Sciatic nerve (tissue), 2 donors: ENCODE data around the gene PCBP3. TPM values are rescaled to one million over a fixed set of nuclear protein-coding genes. Genes with fewer than 3 reads are reported as not detected.
"Not testable (repeated sequence)": the region's sequence is repeated elsewhere in the genome, so short reads cannot be mapped to it uniquely, and the experiment has no call there.

ENCODE experiments used
- ATAC-seq: fragments of 200-7000 bp; cut with Tn5 transposase; one replicate; pipeline ENCODE4 v1.9.1; 2020; ENCODE audit warnings: mild to moderate bottlenecking, moderate library complexity
- DNase-seq: peaks from one replicate; pipeline ENCODE4 v3.0.0-alpha.2; 2020; ENCODE audit warnings: low spot score
- intact Hi-C: fragments of 100-400 bp; cut with DNase I; formaldehyde crosslinking; loops from one replicate; pipeline ENCODE4 v1.14.2; 2022
- total RNA-seq: library from RNA; stranded (reverse); fragmentation: NEBNext Ultra II Directional; extraction: Animal tissue kit (Norgen Biotek cat#: 25700); gene quantifications from one replicate; pipeline ENCODE4 v1.2.1, GENCODE V29; 2021
- donor health status: DM: no; HTN: no; CAD: no.
- donor health status: DM: no; HTN: no; CAD: no.

The PCBP3 gene
- total RNA-seq, 1 donor from 2014 or later = 14.1 TPM

DNA sequence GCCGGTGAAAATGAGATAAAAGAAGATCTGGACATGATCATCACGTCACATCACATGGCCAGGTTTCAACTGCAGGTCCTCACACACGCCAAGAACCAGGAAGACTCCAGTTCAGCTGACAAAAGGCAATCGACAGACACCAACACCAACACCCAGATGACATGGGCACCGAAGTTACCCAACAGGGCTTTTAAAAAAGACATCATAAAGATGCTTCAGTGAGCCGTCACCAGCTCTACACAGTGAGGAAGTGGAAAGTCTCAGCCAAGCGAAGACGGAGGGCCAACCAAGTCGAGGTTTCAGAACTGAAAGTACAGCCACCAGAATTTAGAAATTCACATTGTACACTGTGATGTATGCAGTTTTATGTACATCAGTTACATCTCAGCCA, 183.8 kb downstream of the PCBP3 start:
- intact Hi-C loops = no loop called here
- no peak for DNase-seq

DNA sequence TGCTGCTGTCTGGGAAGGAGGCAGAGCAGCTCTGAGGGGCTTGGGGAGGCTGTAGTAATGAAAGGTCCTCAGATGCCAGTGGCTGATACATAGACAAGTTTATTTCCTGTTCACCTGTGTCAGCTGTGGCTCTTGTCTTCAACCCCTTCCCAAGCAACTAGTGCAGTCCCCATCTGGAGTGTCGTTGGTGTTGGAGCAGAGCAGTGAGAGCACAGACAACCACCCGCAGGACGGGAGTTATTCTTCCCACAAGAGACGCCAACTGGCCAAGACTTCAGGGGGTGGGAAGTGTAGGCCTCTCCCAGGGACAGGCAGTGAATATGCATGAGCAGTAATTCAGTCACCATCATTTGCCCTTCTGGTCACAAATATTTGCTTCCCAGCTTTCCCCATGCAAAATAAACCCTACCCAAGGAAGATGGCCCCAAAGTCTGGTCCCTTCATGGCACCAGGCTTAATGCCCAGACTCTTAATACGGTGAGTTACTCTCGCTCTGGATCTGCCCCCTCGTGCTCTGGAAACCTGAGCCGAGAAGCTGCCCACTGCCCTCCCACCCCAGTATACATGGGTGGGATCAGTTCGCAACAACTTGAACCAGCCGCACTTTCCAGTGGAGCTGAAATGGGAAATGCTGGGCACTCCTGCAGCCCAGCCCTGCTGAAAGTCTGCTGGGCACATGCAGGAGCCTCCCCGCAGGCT, 184.5 kb downstream of the PCBP3 start:
- no peak for DNase-seq
- intact Hi-C loops = no loop called here

More for the DNA sequence above, 183.8 kb downstream of the PCBP3 start:
- no peak for ATAC-seq

DNA sequence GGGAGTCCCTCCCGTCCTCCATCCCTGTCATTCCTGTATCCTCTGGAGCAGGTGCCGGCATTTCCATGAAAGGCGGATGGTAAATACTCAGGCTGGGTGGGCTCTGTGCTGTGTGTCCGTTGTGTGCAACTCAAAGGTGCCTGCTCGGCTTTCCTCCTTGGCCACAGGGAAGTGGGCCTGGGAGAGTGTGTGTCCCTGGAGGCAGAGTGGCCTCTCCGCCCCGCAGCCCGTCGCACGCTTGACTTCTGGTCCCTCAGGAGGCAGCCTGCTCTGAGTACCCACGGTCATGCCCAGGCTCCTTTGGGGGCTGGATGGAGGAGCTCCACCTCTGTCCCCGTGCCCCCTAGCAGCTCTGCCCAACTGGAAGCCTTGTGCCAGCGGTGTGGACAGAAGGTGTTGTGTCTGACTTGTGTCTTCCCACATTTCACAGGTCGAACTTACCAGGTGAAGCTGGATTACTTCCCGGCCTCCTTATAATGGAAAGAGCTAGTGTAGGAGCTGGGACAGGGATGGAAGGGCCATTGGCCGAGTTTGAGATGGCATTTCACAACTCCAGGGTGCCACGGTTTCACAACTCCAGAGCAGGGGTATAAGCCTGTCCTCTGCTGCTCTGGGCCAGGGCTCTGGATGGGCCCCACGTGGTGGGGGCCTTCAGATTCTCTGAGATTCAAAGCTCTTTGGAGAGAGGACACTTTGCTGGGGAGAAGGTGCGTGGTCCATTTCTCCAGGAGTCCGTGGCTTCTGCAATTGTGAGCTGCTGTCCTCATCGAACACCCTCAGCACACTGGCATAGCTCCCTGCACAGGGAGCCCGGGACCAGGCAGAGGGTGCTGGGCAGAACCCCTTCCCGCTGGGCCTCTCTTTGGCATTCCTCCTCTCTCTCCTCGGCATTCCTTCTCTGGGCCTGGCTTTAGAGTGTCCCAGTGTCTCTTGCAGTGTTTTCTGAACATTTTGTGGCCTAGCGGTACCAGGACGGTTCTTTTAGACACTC, 185.3 kb downstream of the PCBP3 start:
- intact Hi-C loops = no loop called here
- DNase-seq (no peak), ATAC-seq (no peak)

More for the DNA sequence above, 184.5 kb downstream of the PCBP3 start:
- ATAC-seq = no peak

DNA sequence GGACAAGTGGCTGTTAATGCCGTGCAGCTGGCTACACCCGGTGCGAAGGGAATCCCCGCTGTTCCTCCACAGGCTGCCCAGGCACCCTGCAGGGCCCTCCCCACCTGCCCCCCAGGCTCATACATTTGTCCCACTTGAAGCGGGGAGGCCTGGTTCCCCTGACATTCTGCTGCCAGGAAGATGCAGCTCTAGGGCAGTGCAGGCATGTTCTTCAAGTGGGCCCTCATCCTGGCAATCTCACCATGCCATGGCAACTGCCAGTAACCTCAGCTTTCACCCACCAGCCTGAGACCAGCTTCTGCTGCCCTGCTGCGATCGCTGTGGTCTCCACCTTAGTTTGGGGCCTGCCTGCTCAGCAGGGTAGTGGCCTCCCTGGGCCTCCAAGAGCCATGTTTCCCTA, 186.1 kb downstream of the PCBP3 start:
- intact Hi-C loops = no loop called here
- DNase-seq (no peak), ATAC-seq (no peak)

DNA sequence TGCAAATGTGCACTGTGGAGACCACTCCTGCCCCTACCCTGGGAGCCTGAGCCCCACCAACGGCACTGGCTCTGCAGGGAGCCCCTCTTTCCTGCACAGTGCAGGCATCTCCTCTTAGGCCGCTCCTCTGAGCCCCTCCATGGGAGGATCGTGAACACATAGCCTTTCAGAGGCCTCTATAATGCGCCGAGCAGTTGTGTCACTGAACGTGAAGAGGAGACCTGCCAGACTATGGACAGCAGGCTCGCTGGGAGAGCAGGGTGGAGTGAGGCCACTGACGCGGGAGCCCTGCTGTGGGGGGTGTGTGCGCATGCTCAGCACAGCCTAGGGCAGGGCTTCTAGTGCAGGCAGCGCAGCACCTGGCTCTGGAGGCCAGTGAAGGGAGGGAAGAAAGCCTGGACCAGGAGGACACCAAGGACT, 186.7 kb downstream of the PCBP3 start:
- DNase-seq = no peak

DNA sequence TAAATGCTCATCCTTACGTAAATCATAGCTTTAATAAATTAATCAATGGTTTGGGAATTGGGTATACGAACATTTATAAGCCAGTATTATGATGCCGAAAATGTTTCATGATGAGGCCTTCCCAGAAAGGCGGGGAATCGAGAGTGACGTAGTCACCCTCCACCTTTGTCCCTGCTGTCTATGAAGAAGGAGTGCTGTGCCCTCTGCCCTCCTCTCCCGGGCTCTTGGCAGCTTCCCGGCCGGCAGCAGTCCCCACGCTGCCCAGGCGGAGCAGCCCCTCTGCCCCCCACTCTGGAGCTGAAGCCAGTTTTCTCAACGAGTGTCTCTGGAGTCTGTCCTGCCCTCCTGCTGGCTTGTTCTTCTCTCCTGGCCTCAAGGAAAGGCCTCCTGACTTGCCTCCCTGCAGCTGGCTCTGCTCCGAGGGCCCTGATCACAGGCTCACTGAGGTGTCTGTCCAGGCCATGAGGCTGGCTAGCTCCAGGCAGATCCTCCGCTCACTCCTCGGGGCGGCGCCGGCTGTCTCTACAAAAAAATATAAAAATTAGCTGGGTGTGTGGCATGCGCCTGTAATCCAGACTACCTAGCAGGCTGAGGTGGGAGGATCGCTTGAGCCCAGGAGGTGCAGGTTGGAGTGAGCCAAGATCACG, 187.3 kb downstream of the PCBP3 start:
- no peak for DNase-seq
- ATAC-seq = no peak

More for the DNA sequence above, 186.7 kb downstream of the PCBP3 start:
- intact Hi-C loops = no loop called here
- ATAC-seq = peak; percentile 23

DNA sequence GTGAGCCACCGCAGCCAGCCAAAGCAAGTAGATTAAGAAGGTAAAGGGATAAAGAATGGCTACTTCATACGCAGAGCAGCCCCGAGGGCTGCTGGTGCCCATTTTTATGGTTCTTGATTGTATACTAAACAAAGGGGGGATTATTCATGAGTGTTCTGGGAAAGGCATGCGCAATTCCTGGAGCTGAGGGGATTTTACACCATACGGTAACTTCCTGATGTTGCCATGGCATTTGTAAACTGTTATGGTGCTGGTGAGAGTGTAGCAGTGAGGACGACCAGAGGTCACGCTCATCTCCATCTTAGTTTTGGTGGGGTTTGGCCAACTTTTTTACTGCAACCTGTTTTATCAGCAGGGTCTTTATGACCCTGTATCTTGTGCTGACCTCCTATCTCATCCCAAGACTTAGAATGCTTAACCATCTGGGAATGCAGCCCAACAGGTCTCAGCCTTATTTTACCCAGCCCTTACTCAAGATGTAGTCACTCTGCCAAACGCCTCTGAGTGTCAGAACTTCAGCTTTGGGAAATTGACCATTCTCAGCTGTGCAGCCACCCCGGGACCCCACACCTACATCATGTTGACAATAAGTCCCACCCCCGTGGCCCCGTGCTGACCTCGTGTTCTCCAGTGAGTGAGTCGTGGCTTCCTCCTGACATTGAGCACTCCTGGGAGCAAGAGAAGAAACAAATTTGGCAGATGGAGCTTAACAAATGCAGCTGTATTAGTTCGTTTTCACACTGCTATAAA, 188.6 kb downstream of the PCBP3 start:
- DNase-seq (no peak), ATAC-seq (no peak)
- intact Hi-C loops = no loop called here

More for the DNA sequence above, 187.3 kb downstream of the PCBP3 start:
- intact Hi-C loops = no loop called here

DNA sequence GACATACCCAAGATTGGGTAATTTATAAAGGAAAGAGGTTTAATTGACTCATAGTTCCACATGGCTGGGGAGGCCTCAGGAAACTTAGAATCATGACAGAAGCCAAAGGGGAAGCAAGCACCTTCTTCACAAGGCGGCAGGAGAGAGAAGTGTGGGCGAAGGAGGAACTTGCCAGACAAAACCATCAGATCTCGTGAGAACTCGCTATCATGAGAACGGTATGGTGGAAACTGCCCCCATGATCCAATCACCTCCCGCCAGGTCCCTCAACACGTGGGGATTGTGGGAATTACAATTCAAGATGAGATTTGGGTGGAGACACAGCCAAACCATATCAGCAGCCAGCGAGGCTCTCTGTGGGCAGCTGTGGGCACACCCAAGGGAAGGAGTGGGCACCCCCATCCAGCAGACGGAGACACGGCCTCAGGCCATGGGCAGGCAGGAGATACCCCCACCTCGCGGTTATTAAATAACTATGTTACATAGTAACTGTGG, 189.3 kb downstream of the PCBP3 start:
- DNase-seq, intact Hi-C loops, ATAC-seq: not testable (repeated sequence)

DNA sequence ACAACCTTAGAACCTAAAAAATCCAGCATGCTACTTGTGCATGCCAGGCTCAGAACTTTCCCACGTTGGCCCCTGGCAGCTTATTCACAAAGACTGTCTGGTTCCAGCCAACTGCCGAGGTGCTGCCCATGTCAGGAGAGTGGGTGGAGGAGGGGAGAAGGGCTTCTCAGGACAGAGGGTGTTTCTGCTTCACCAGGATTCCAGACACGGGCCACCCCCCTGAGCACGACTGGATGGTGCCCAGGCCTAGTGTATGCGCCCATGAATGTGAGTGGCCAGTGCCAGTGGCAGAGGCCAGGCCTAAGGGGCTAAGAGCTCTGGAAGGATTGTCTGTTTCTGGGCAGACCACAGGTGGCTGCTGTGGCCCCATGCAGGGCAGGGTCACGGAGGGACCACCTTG, 189.9 kb downstream of the PCBP3 start:
- intact Hi-C loops = no loop called here
- DNase-seq = no peak
- no peak for ATAC-seq

DNA sequence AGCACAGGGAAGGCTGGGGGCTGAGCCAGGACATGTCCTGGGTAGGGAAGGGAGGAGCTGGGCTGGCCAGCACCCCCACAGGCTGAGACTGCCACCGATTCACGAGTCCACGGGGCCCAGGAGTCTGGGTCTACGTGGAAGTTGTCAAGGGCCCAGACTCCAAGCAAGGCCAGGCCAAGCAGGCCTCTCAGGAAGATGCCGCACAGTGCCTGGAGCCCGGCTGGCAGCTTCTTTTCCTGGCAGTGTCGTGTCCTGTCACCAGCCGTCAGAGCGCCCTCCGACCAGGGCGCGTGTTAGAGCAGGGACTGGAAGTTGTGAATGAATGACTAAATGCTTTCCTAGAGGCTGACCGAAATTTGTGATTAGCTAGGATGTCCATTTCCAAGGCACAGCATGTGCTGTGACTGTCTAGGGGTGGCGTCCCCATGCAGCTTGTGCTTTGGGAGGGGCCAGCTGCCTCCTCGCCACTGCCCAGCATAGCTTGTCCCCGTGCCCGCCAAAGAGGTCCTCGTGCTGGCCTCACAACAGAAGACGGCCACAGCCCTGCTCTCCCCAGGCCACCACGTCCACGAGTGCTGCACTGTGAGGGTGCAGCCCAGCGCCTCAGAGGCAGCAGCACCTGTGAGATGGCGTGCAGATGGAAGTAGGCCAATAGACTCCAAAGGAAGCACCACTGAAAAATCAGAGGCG, 190.6 kb downstream of the PCBP3 start:
- no peak for DNase-seq
- intact Hi-C loops = no loop called here
- no peak for ATAC-seq

DNA sequence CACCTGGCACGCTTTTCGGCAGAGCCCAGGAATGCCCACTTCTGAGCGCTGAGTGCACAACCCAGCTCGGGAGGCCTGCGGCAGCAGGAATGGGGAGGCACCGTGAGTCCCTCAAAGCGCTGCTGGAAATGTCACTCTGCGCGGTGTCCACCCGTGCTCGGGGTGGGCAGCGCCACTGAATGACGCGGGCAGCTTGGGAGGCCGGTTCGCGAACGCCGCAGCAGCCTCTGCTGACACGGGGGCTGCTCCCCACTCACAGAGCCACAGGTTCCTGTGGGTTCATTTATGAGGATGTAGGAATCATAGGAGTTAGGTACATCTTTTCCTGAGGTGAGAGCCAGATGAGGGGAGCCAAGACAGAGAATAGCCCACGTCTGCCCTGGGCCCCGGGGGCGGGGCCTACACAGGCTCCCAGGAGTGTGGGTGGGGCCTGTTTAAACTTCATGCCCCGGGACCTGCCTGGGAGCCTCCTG, 191.3 kb downstream of the PCBP3 start:
- no peak for ATAC-seq
- DNase-seq = no peak
- intact Hi-C loops = no loop called here

DNA sequence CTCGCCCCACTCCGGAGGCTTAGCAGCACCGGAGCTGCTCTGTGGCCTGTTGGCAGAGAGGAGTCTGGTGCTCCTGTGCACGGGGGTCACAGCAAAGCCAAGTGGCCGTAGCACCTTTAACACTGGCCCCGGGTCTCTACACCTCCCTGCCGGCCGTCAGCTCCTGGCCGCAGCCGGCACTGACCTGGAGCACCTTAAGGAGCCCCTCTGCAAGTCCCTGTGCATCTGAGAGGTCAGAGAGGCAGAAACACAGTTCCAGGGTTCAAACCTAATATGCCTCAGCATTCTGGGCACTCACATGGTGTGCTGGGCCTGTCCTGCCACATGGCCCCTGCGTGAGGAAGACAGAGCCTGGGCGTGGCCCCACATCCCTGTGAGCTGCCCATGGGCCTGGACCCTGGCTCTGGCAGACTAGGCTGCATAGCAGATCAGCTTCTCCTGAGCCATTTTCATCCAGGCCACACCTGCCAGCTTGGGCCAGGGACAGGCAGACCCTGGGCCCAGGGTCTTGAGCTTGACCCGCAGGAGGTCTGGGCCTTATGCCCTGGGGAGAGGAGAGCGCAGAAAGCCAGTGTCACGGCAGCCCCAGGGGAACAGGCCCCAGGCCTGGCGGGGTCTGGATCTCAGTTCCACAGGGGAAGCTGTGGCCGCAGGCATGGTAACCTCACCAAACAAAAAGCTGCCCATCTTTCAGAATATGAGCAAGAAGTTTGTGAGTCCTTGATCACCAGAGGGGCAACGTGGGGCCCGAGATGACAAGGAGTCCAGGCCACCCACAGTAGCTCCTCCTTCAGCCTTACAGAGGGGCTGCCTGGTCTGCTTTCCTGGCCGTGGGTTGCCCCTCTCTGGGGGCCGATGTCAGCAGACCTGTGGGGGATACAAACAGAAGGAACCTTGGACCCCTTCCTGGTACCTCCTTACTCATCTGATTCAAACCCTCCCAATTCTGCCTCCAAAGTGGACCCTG, 192.1 kb downstream of the PCBP3 start:
- DNase-seq (no peak), ATAC-seq (no peak)
- intact Hi-C loops = no loop called here

DNA sequence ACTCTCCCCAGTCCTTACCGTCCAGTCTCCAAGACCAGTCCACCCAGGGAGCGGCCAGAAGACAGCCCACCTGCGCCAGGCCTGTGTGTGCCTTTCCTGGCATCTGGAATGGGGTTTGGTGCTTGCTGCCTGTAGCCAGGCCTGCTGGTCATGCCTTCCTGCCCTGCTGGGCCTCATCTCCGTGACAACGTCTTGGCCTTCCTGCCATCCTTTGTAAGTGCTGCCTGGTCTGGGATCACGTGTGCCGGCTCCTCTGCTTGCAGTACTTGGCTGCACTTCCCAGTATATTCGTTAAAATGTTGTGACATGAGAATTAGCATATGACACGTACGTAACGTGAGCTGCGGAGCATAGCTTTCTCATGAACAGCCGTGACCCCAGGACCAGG, 192.7 kb downstream of the PCBP3 start:
- DNase-seq = no peak
- intact Hi-C loops = no loop called here
- no peak for ATAC-seq

DNA sequence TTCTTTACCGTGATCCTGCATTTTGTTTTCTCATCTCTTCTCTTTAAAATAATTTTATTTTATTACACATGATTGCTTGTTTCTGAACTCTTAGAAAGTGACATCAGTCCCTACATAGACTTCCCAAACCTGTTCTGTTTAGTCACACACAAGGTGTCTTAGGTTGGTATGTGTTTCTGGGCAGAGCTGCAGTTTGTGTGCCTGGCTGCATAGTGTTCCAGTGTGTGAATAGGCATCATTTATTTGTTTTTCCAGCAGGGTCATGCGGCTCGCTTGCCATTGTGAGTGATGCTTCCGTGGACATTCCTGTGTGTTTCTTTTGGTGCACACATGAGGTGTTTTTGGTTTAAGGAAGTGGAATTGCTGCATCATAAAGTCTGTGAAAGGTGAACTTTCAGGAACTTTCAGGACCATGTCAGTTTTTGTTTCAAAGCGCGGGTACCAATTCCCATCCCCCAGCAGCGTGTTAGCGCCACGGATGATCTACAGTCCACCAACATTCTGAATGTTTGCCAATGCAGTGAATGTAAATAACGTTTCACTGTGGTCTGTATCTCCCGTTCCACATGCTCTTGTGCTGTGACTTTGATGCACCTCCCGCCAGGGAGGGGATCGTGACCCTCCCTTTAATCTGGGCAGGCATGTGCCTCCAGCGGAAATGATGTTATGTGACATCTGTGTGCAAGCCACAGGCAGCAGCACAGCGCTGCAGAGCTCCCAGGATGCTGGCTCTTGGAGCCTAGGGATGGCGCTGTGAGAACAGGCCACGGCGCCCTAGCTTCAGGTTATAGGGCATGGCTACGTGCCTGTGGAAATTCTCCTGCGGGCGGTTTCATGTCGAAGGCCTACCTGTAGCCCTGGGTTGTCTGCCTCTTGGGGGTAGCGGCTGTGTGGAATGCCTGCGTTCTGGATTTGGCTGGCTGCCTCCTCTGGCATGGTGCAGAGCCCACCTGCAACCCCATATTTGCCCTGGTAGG, 193.5 kb downstream of the PCBP3 start:
- intact Hi-C loops = no loop called here
- ATAC-seq (no peak), DNase-seq (no peak)

DNA sequence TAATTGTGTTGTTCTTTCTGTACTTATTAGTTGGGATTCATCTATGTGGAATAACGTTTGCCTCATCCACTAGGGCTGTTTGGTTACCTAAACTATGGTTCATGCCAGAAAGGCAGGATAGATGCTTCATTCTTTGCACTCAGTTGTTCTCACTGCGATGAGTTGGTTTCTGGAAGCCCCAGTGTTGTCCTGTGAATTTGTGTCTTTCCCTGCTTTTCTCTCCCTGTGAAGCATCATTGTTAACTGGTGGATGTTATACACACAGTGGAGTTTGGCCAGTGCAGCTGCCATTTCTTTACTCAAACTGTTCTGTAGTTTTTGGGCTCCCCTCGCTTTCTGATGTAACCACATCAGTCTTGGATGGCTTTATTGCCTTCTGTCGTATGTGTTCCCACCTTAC, 194.4 kb downstream of the PCBP3 start:
- DNase-seq (no peak), ATAC-seq (no peak)
- intact Hi-C loops = no loop called here

DNA sequence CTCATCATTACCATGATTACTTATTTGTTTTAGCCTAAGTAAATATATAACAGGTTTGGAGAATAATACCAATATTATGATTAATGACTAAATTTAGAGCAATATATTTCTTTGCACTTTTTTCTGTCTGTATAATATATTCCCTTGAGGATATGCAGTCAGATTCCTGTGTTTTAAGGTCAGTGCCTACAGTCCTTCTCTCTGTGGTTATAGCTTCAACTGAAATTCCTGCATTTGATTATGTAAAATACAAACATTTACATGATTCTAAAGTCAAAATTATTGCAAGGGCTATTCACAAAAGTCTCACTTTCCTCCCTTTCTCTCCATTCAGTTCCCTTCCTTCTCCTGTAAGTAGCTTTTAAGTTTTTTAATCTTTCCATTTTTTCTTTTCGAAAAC, 195.1 kb downstream of the PCBP3 start:
- intact Hi-C loops = no loop called here
- DNase-seq = no peak
- no peak for ATAC-seq
